IMR-90 (cell line): ENCODE results near the gene ACSL4. TPM values are rescaled to one million over a fixed set of nuclear protein-coding genes. Genes with fewer than 3 reads are reported as not detected.

Experiments used
- ATAC-seq: fragments of 200-7000 bp; cut with Tn5 transposase; 2 replicates; pipeline ENCODE4 v1.9.1; 2020; ENCODE audit warnings: low read depth, mild to moderate bottlenecking, moderate library complexity
- BruUV-seq: library from RNA; stranded (reverse); fragments of 400-500 nt; replicated peaks from 2 replicates; lab custom pipeline; 2021; lab: Mats Ljungman, UMichigan
- CTCF ChIA-PET: fragments of 300-600 bp; formaldehyde crosslinking; extraction: SDS; loops from one replicate; lab custom pipeline; 2021; ENCODE audit warnings: antibody characterized with exemption; lab: Yijun Ruan, JAX
- POLR2A ChIA-PET: fragments of 300-600 bp; sonication (Branson Sonifier 250); formaldehyde crosslinking; loops from one replicate; lab custom pipeline; 2022; ENCODE audit warnings: antibody characterized with exemption; ENCODE audit not compliant: unreplicated experiment; lab: Charles Lee
- DNase-seq: peaks from one replicate; pipeline ENCODE4 v3.0.0; 2013
- H2AFZ ChIP-seq: replicated peaks from 2 replicates; pipeline ENCODE3; 2013; ENCODE audit warnings: low read length, mild to moderate bottlenecking; ENCODE audit not compliant: poor library complexity
- H2AK5ac ChIP-seq: 2 replicates; pipeline ENCODE4 v1.6.1; 2013; ENCODE audit warnings: low read depth, low read length, inconsistent platforms
- H2AK9ac ChIP-seq: replicated peaks from 2 replicates; pipeline ENCODE3; 2013; ENCODE audit warnings: mild to moderate bottlenecking, low read depth, low read length, moderate library complexity; ENCODE audit not compliant: poor library complexity
- H2BK120ac ChIP-seq: 2 replicates; pipeline ENCODE4 v1.6.1; 2013; ENCODE audit warnings: low read depth, low read length, inconsistent platforms
- H2BK15ac ChIP-seq: 3 replicates; pipeline ENCODE4 v1.6.1; 2013; ENCODE audit warnings: low read depth, low read length, inconsistent platforms
- H2BK20ac ChIP-seq: 2 replicates; pipeline ENCODE4 v1.6.1; 2013; ENCODE audit warnings: low read depth, mild to moderate bottlenecking, inconsistent platforms, low read length, moderate library complexity
- H2BK5ac ChIP-seq: 2 replicates; pipeline ENCODE4 v1.6.1; 2013; ENCODE audit warnings: mild to moderate bottlenecking, low read depth, low read length, inconsistent platforms; ENCODE audit not compliant: poor library complexity, severe bottlenecking
- H3K14ac ChIP-seq: replicated peaks from 2 replicates; pipeline ENCODE4 v1.6.1; 2013; ENCODE audit warnings: low read depth, low read length, inconsistent platforms
- H3K18ac ChIP-seq: 2 replicates; pipeline ENCODE4 v1.6.1; 2013; ENCODE audit warnings: low read depth, low read length, control low read depth
- H3K23ac ChIP-seq: 2 replicates; pipeline ENCODE4 v1.6.1; 2013; ENCODE audit warnings: low read depth, low read length, inconsistent platforms
- H3K27ac ChIP-seq: 2 replicates; pipeline ENCODE4 v1.5.1; 2013; ENCODE audit warnings: mild to moderate bottlenecking, control low read depth, low read length; ENCODE audit not compliant: insufficient read depth
- H3K27me3 ChIP-seq: 2 replicates; pipeline ENCODE4 v1.6.1; 2013; ENCODE audit warnings: low read length; ENCODE audit not compliant: control insufficient read depth, insufficient read depth
- H3K36me3 ChIP-seq: 2 replicates; pipeline ENCODE4 v1.6.1; 2013; ENCODE audit warnings: low read length, mixed read lengths; ENCODE audit not compliant: control insufficient read depth, insufficient read depth
- H3K4ac ChIP-seq: 2 replicates; pipeline ENCODE4 v1.6.1; 2013; ENCODE audit warnings: low read depth, low read length, inconsistent platforms
- H3K4me1 ChIP-seq: 2 replicates; pipeline ENCODE4 v1.6.1; 2013; ENCODE audit warnings: low read length, mixed read lengths; ENCODE audit not compliant: control insufficient read depth, insufficient read depth
- H3K4me2 ChIP-seq: 2 replicates; pipeline ENCODE4 v1.6.1; 2013; ENCODE audit warnings: low read depth, mild to moderate bottlenecking, control low read depth, low read length, moderate library complexity
- H3K4me3 ChIP-seq: 2 replicates; pipeline ENCODE4 v1.5.1; 2013; ENCODE audit warnings: low read depth, mild to moderate bottlenecking, control low read depth, low read length, moderate library complexity; ENCODE audit not compliant: insufficient read depth
- H3K56ac ChIP-seq: 2 replicates; pipeline ENCODE4 v1.6.1; 2013; ENCODE audit warnings: low read length, inconsistent platforms; ENCODE audit not compliant: insufficient read depth; ENCODE audit errors: extremely low read depth
- H3K79me1 ChIP-seq, 2 experiments: 2 replicates each; pipeline ENCODE4 v1.6.1; 2013; ENCODE audit warnings: low read length in 2 of 2, inconsistent platforms in 1 of 2, low read depth in 1 of 2
- H3K9ac ChIP-seq: 2 replicates; pipeline ENCODE4 v1.6.1; 2013; ENCODE audit warnings: low read depth, low read length, control low read depth
- H3K9me1 ChIP-seq: 2 replicates; pipeline ENCODE4 v1.6.1; 2013; ENCODE audit warnings: low read length, inconsistent platforms; ENCODE audit not compliant: insufficient read depth
- H3K9me3 ChIP-seq: 2 replicates; pipeline ENCODE4 v1.6.1; 2013; ENCODE audit warnings: low read length; ENCODE audit not compliant: control insufficient read depth, insufficient read depth
- H4K20me1 ChIP-seq: 2 replicates; pipeline ENCODE4 v1.6.1; 2013; ENCODE audit warnings: low read length, inconsistent platforms; ENCODE audit not compliant: insufficient read depth
- H4K5ac ChIP-seq: 2 replicates; pipeline ENCODE4 v1.6.1; 2013; ENCODE audit warnings: mild to moderate bottlenecking, low read depth, low read length, control low read depth
- H4K8ac ChIP-seq, 2 experiments: 2 replicates each; pipeline ENCODE4 v1.6.1; 2013; ENCODE audit warnings: low read depth in 2 of 2, low read length in 2 of 2, control low read depth in 1 of 2, inconsistent platforms in 1 of 2
- H4K91ac ChIP-seq: 2 replicates; pipeline ENCODE4 v1.6.1; 2013; ENCODE audit warnings: low read depth, low read length, inconsistent platforms; ENCODE audit not compliant: insufficient read depth
- BHLHE40 ChIP-seq: fragments of 150-350 bp; IDR thresholded peaks from 2 replicates; pipeline ENCODE4 v1.6.1; 2016; ENCODE audit warnings: mild to moderate bottlenecking, low read depth, low read length
- CEBPB ChIP-seq: IDR thresholded peaks from 2 replicates; pipeline ENCODE4 v1.6.1; 2012; ENCODE audit warnings: low read depth, low read length, improper control_type of control experiment
- CTCF ChIP-seq: conservative IDR thresholded peaks from 2 replicates; pipeline ENCODE4 v1.5.1; 2012; ENCODE audit warnings: mild to moderate bottlenecking, low read depth, low read length, improper control_type of control experiment
- ELK1 ChIP-seq: fragments of 150-350 bp; IDR thresholded peaks from 2 replicates; pipeline ENCODE4 v1.6.1; 2016; ENCODE audit warnings: low read depth, mild to moderate bottlenecking, low read length, moderate library complexity, borderline replicate concordance
- MAZ ChIP-seq: IDR thresholded peaks from 2 replicates; pipeline ENCODE4 v1.6.1; 2012; ENCODE audit warnings: low read depth, mild to moderate bottlenecking, low read length, improper control_type of control experiment, moderate library complexity, borderline replicate concordance
- NFE2L2 ChIP-seq: fragments of 150-350 bp; IDR thresholded peaks from 2 replicates; pipeline ENCODE4 v1.6.1; 2016; ENCODE audit warnings: low read depth, mild to moderate bottlenecking, low read length
- RAD21 ChIP-seq: IDR thresholded peaks from 2 replicates; pipeline ENCODE4 v1.6.1; 2012; ENCODE audit warnings: low read length, improper control_type of control experiment
- SMC3 ChIP-seq: fragments of 150-350 bp; IDR thresholded peaks from 2 replicates; pipeline ENCODE4 v1.6.1; 2016; ENCODE audit warnings: low read depth, mild to moderate bottlenecking, antibody characterized with exemption, low read length, moderate library complexity
- WGBS, 2 experiments: methylation state at CpG; one replicate each; pipeline versions ENCODE4 v1.1.5 to v1.1.7; 2013; ENCODE audit warnings: missing lambda C conversion rate in 2 of 2; ENCODE audit not compliant: insufficient read length in 1 of 2; ENCODE audit errors: extremely low coverage in 2 of 2; 5-methylcytosine and 5-hydroxymethylcytosine counted together
- dilution Hi-C: fragments of 300-500 bp; cut with HindIII; formaldehyde crosslinking; loops from one replicate; pipeline ENCODE4 v1.14.3; 2018; ENCODE audit warnings: low sequenced_read_pairs; ENCODE audit not compliant: unreplicated experiment
- in situ Hi-C: fragments of 300-500 bp; cut with MboI; formaldehyde crosslinking; loops from 3 replicates; pipeline ENCODE4 v1.14.3; 2019; ENCODE audit warnings: low sequenced_read_pairs, inconsistent platforms, mixed read lengths
- intact Hi-C: fragments of 100-400 bp; cut with micrococcal nuclease; formaldehyde crosslinking; loops from 2 replicates; pipeline ENCODE4 v1.10.0; 2022
- polyA plus RNA-seq, 3 experiments: library from polyadenylated mRNA; depleted of rRNA; stranded (reverse); fragments of >200 nt; gene quantifications; 2 replicates each; pipeline ENCODE4 v1.2.3, GENCODE V29; 2012; ENCODE audit warnings: low replicate concordance in 1 of 3
- total RNA-seq: library from RNA; depleted of rRNA; stranded (reverse); fragments of >200 nt; gene quantifications from 2 replicates; pipeline ENCODE4 v1.2.3, GENCODE V29; 2012

Gene ACSL4
- total and polyA plus RNA-seq, 2 of the 4 experiments (the other 2 are of a cell fraction): 29.6 to 59.7 TPM

DNA sequence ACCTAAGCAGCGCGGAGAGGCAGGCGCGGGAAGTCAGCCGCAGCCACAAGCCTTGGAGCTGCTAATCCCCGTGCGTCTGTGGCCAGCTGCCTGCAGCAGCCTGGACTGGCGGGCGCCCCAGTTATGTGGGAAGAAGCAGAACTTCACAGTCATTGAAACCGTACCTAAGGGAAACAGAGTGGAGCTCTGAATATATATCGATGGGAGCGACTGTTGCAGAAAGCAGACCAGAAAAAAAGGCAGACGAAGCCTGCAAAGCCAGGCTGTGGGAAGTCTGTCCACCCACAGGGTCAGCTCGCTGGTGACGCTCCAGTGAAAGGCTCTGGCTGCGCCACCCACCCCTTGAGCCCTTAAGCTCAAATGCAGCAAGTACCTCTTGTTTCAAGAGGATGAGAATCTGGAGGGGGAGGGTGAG lies 132.8 kb downstream of the ACSL4 start:
- H3K4me3 ChIP-seq: no peak overlapping the region
- WGBS, 2 experiments: 34% methylated on average over 8 of the region's 16 CpGs; no CpG with 5 or more reads in 1 of the 2 experiments

More for the DNA sequence above, 132.8 kb downstream of the ACSL4 start:
- dilution Hi-C loops: no loop called here
- H3K23ac ChIP-seq: no peak overlapping the region
- no peak overlapping the region for H3K27ac ChIP-seq
- no peak overlapping the region for H3K18ac ChIP-seq
- H3K27me3 ChIP-seq: peaks cover 14% of the 10 kb centered on the region
- no peak overlapping the region for H3K4ac ChIP-seq
- H2BK120ac ChIP-seq: no peak overlapping the region
- BruUV-seq: no TSS peak
- no peaks in the 10 kb centered on the region for H3K36me3 ChIP-seq
- no peak overlapping the region for H4K8ac ChIP-seq
- ATAC-seq: no peak
- CTCF ChIA-PET: no interaction called here
- H3K14ac ChIP-seq: no peak overlapping the region
- H2AFZ ChIP-seq: peak overlapping the region; percentile 70
- H4K20me1 ChIP-seq: no peaks in the 10 kb centered on the region; the same call in 1 of the 2 replicates
- no peak for DNase-seq
- H2BK15ac ChIP-seq: no peak overlapping the region
- H3K56ac ChIP-seq: no peak overlapping the region
- no peak overlapping the region for H2BK5ac ChIP-seq
- intact Hi-C loops: no loop called here
- no peak overlapping the region for H4K91ac ChIP-seq
- no peaks in the 10 kb centered on the region for H3K4me1 ChIP-seq
- in situ Hi-C loops: no loop called here
- no peak overlapping the region for H3K9ac ChIP-seq
- H3K4me2 ChIP-seq: 0 out of 2 replicates have a peak overlapping the region, but pooled peaks have one; percentile 37
- H4K5ac ChIP-seq: no peak overlapping the region
- H3K9me3 ChIP-seq: no peaks in the 10 kb centered on the region
- no peaks in the 10 kb centered on the region for H3K9me1 ChIP-seq
- POLR2A ChIA-PET: no interaction called here
- H2BK20ac ChIP-seq: no peak overlapping the region
- no peak overlapping the region for H2AK5ac ChIP-seq
- no peaks in the 10 kb centered on the region for H3K79me1 ChIP-seq
- TF ChIP-seq MAZ: no peak
- no peak for TF ChIP-seq CTCF
- TF ChIP-seq RAD21: no peak
- no peak for TF ChIP-seq CEBPB
- no peak for TF ChIP-seq NFE2L2
- no peak for TF ChIP-seq ELK1
- TF ChIP-seq BHLHE40: no peak
- TF ChIP-seq SMC3: no peak
- no peak overlapping the region for H2AK9ac ChIP-seq
